ES-I3 (cell line): ENCODE data around the gene LTBR.

Source experiments
- H3K36me3 ChIP-seq: 2 replicates; pipeline ENCODE4 v1.6.1; 2013; ENCODE audit warnings: mild to moderate bottlenecking, low read length, control low read depth, moderate library complexity; ENCODE audit not compliant: insufficient read depth
- H3K4me1 ChIP-seq: 2 replicates; pipeline ENCODE4 v1.6.1; 2013; ENCODE audit warnings: mild to moderate bottlenecking, control low read depth, low read length; ENCODE audit not compliant: insufficient read depth
- H3K9ac ChIP-seq: 2 replicates; pipeline ENCODE4 v1.6.1; 2013; ENCODE audit warnings: low read depth, mild to moderate bottlenecking, low read length, moderate library complexity
- H3K9me3 ChIP-seq: 2 replicates; pipeline ENCODE4 v1.6.1; 2013; ENCODE audit warnings: mild to moderate bottlenecking, low read length, moderate library complexity; ENCODE audit not compliant: control insufficient read depth, insufficient read depth

LTBR gene

GRCh38 chr12:6356374-6356820, 27.6 kb upstream of the LTBR start:
- Histone ChIP-seq H3K9ac (no peak overlapping the region), H3K9me3 (no peaks in the 10 kb centered on the region), H3K36me3 (peaks cover 4% of the 10 kb centered on the region; the same call in 1 of the 2 replicates), H3K4me1 (no peaks in the 10 kb centered on the region)

- H3K36me3 ChIP-seq: no peaks in the 10 kb centered on the region; the same call in 1 of the 2 replicates
- H3K4me1 ChIP-seq: no peaks in the 10 kb centered on the region; the same call in 1 of the 2 replicates
- H3K9ac ChIP-seq: no peak overlapping the region
- H3K9me3 ChIP-seq: no peaks in the 10 kb centered on the region
Measured at GRCh38 chr12:6358881-6359280, 25.1 kb upstream of the LTBR start.

- Histone ChIP-seq H3K4me1 (no peaks in the 10 kb centered on the region; the same call in 1 of the 2 replicates), H3K9me3 (no peaks in the 10 kb centered on the region), H3K36me3 (no peaks in the 10 kb centered on the region; the same call in 1 of the 2 replicates), H3K9ac (no peak overlapping the region)
Measured at GRCh38 chr12:6360080-6360571, 23.8 kb upstream of the LTBR start.

- Histone ChIP-seq H3K4me1 (no peaks in the 10 kb centered on the region; the same call in 1 of the 2 replicates), H3K9ac (no peak overlapping the region), H3K9me3 (no peaks in the 10 kb centered on the region), H3K36me3 (no peaks in the 10 kb centered on the region; the same call in 1 of the 2 replicates)
Measured at GRCh38 chr12:6360578-6361490, 23.1 kb upstream of the LTBR start.

- no peaks in the 10 kb centered on the region for H3K36me3 ChIP-seq
- H3K4me1 ChIP-seq: no peaks in the 10 kb centered on the region; the same call in 1 of the 2 replicates
- no peak overlapping the region for H3K9ac ChIP-seq
- H3K9me3 ChIP-seq: no peaks in the 10 kb centered on the region
Measured at GRCh38 chr12:6361834-6362233, 22.1 kb upstream of the LTBR start.

- no peaks in the 10 kb centered on the region for H3K9me3 ChIP-seq
- no peaks in the 10 kb centered on the region for H3K36me3 ChIP-seq
- H3K4me1 ChIP-seq: no peaks in the 10 kb centered on the region; the same call in 1 of the 2 replicates
- H3K9ac ChIP-seq: no peak overlapping the region
Measured at GRCh38 chr12:6362403-6362802, 21.6 kb upstream of the LTBR start.

GRCh38 chr12:6363010-6363329, 21.0 kb upstream of the LTBR start:
- Histone ChIP-seq H3K4me1 (no peaks in the 10 kb centered on the region; the same call in 1 of the 2 replicates), H3K36me3 (no peaks in the 10 kb centered on the region), H3K9ac (peak overlapping the region; percentile 30; the same call in 1 of the 2 replicates), H3K9me3 (no peaks in the 10 kb centered on the region)

- no peaks in the 10 kb centered on the region for H3K9me3 ChIP-seq
- H3K36me3 ChIP-seq: no peaks in the 10 kb centered on the region
- peak overlapping the region; percentile 89 for H3K9ac ChIP-seq
- H3K4me1 ChIP-seq: peaks cover 3% of the 10 kb centered on the region
Measured at GRCh38 chr12:6363330-6364043, 20.5 kb upstream of the LTBR start.

GRCh38 chr12:6364044-6364374, 20.0 kb upstream of the LTBR start:
- Histone ChIP-seq H3K36me3 (no peaks in the 10 kb centered on the region), H3K9ac (peak overlapping the region; percentile 89; the same call in 1 of the 2 replicates), H3K9me3 (no peaks in the 10 kb centered on the region), H3K4me1 (peaks cover 8% of the 10 kb centered on the region)

GRCh38 chr12:6367065-6367968, 16.6 kb upstream of the LTBR start:
- no peaks in the 10 kb centered on the region for H3K9me3 ChIP-seq
- H3K36me3 ChIP-seq: no peaks in the 10 kb centered on the region
- peaks cover 21% of the 10 kb centered on the region for H3K4me1 ChIP-seq
- no peak overlapping the region for H3K9ac ChIP-seq

GRCh38 chr12:6367969-6368892, 15.7 kb upstream of the LTBR start:
- H3K9me3 ChIP-seq: no peaks in the 10 kb centered on the region
- peaks cover 24% of the 10 kb centered on the region for H3K4me1 ChIP-seq
- H3K36me3 ChIP-seq: no peaks in the 10 kb centered on the region
- H3K9ac ChIP-seq: no peak overlapping the region

GRCh38 chr12:6368906-6369525, 14.9 kb upstream of the LTBR start:
- Histone ChIP-seq H3K9ac (no peak overlapping the region), H3K4me1 (peaks cover 28% of the 10 kb centered on the region), H3K9me3 (no peaks in the 10 kb centered on the region), H3K36me3 (no peaks in the 10 kb centered on the region)
